Sigmoid colon (tissue), 4 donors: ENCODE measurements around the gene EXOSC6.

Source experiments
- CTCF ChIP-seq, 4 experiments: fragments of 450-650 bp in 3 of 4; fragments of 200-600 bp in 1 of 4; IDR thresholded peaks; one replicate each; pipeline ENCODE4 v1.5.1; 2016 to 2019; ENCODE audit warnings: antibody characterized with exemption in 4 of 4, mild to moderate bottlenecking in 3 of 4, moderate library complexity in 2 of 4
- EP300 ChIP-seq, 4 donors: sonication (generic); formaldehyde crosslinking; IDR thresholded peaks; one replicate each; pipeline ENCODE4 v1.6.1; 2017; ENCODE audit warnings: antibody characterized with exemption in 4 of 4
- POLR2A ChIP-seq, 2 donors: fragments of 450-650 bp; IDR thresholded peaks; one replicate each; pipeline ENCODE4 v1.6.1; 2016; ENCODE audit warnings: antibody characterized with exemption in 2 of 2, mild to moderate bottlenecking in 2 of 2, moderate library complexity in 2 of 2

- TF ChIP-seq CTCF (IDR thresholded peaks at IDR 0.05) (no peak), EP300 (IDR thresholded peaks at IDR 0.05) (no peak), POLR2A (IDR thresholded peaks at IDR 0.05) (no peak)
Observed at GRCh38 chr16:70258946-70259345, 7.2 kb upstream of the EXOSC6 start.
